NCI-H2107 treated with DMSO at 0.1 percent for 48 hours (cell line): ENCODE data around the gene SPAG17.
"Not testable (repeated sequence)": the region's sequence is repeated elsewhere in the genome, so short reads cannot be mapped to it uniquely, and the experiment has no call there.

Experiments used
- DNase-seq: peaks from one replicate; lab custom pipeline; 2025; ENCODE audit not compliant: unreplicated experiment; lab: John Stamatoyannopoulos, UW

The SPAG17 gene

DNA sequence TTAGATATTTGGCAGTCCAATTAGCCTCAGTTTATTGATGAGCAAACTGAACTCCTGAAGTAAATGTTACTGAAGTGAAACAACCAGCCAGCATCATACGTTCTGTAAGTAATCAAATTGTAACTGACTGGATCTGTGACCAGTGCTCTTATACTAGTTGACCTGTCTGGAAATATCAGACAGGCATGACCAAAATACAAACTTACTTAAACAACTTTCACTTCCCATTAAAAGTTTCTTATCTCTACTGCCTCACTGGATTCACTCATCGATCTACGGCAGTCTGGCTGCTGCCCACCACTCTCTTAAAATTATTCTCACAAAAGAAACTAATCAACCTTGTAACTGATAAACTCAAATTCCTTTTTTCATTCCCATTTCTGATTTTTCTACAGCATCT lies 199.1 kb downstream of the SPAG17 start:
- DNase-seq, result no peak

- no peak for DNase-seq
These were observed 199.8 kb downstream of the SPAG17 start for GRCh38 chr1:117985239-117985638.

DNA sequence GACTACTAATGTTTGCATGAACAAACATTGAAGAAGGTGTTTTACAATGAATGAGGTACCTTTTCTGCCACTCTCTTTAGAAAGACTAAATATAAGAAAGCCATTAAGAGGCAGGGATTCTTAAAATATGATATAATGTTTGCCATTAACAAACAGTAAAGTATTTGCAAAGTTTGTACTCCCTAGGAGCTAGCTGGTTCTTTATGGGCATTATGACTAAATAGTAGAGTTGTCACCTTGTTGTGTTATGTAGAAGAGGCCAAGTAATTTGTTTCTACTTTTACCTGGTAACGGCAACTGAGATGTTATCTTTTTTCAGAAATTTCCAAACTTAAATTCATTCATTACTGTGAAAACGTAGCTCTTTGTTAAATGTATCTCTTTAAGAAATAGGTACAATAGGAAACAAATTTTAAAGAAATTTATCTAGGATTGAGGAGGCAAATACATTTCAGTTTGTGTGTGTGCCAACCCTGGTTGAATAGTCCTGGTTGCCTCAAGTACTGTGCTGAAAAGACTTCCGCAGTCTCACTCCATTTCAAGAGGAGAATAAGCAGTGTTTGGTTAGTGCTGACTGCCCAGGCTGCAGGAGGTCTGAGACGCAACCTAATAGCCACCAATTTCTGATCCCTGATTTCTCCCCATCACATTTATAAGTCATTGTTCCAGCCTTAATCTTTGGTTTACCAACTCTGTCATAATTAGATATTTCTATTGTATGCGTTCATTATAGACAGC lies 203.4 kb downstream of the SPAG17 start:
- DNase-seq, result no peak

GRCh38 chr1:117976381-117976780 lies 208.6 kb downstream of the SPAG17 start:
- no peak for DNase-seq

- DNase-seq, result no peak
These were observed 213.3 kb downstream of the SPAG17 start for GRCh38 chr1:117971777-117972176.

- DNase-seq, result peak; percentile 8
These were observed 214.8 kb downstream of the SPAG17 start for GRCh38 chr1:117970252-117970651.

- peak; percentile 25 for DNase-seq
These were observed 217.1 kb downstream of the SPAG17 start for GRCh38 chr1:117967881-117968280.

- peak; percentile 9 for DNase-seq
These were observed 217.6 kb downstream of the SPAG17 start for GRCh38 chr1:117967477-117967876.

DNA sequence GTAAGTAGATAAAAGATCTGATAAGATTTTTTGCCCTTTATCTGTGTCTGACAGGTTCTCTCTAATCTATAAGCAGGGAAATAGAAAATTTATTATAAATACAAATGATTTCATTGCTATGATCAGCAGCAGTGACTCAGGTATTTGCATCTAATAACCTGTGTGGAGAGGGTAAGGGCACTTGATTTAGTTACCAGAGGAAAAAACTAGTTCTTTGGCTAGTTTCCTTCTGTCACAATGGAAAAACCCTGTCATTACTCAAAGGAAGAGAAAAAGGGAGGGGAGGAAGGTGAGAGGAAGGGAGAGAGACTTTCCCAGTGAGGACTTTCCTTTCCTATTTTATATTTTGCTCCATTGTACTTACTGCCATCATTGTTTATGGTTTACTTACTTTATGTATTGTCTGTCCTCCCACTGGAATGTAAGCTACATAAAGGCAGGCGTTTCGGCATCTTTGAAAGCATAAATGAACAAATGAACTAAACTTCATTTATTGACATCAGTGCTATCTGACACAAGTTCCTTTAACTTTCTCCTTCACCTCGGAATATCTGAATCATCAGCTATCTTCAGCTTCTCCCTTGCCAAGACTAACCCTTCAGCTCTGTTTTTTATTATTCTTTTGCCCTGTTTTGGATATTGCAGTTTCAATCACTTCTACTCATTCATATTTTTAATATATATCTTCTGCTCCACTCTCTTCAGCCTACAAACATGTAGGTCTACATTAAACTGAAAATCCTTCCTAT lies 220.6 kb downstream of the SPAG17 start:
- no peak for DNase-seq

DNA sequence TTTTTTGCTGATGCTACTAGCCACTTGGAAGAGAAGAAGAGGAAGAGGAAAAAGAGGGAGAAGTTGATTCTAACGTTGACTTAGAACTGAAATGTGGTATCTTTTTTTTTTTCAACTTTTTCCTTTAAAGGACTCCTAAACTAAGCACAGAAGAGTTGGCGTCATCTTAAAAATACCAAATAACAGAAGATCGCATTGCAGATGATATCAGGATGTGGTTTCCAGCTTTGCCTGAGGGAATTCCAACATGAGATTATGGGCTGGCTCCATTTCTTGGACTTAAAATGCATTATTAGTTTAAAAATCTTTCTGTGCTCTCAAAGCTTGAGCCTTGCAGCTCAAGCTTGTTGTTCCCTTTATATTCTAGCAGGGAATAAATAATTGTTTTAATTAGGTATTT lies 225.7 kb downstream of the SPAG17 start:
- DNase-seq, result no peak

DNA sequence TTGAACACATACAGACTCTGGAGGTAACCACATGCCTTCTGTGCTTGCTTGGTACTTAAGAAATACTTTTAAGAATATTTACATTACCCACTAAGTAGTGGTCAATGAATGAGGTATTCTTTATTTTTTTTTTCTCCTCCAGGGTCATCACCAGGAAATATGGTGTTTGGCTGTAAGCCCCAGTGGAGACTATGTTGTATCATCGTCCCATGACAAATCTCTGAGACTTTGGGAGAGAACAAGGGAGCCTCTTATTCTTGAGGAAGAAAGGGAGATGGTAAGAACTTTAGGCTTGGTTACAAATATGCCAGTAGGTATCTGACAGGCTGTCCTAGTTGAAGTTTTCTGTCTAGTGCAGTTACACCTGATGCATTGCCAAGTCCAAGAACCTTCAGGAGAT lies 232.6 kb downstream of the SPAG17 start:
- DNase-seq, result no peak

DNA sequence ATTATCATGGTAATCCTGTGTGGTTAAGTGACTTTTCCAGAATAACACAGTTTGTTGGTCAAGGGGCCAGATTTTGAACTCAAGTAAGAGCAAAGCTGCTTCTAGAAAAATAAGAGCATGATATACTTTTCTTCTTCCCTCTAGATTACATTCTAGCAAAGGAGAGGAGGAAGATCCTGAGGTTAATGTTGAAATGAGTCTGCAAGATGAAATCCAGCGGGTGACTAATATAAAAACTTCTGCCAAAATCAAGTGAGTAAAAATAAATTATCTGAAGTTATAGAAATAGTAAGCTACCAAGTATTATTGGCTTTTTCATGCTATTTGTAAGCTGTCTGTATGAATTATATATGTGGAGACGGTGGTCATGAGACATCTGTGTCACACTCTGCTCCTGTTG lies 242.7 kb downstream of the SPAG17 start:
- DNase-seq, result no peak

- DNase-seq, result no peak
These were observed 251.3 kb downstream of the SPAG17 start for GRCh38 chr1:117933769-117934168.

GRCh38 chr1:117932576-117932975 lies 252.5 kb downstream of the SPAG17 start:
- DNase-seq, result no peak

GRCh38 chr1:117930484-117930883 lies 254.5 kb downstream of the SPAG17 start:
- peak; percentile 45 for DNase-seq

DNA sequence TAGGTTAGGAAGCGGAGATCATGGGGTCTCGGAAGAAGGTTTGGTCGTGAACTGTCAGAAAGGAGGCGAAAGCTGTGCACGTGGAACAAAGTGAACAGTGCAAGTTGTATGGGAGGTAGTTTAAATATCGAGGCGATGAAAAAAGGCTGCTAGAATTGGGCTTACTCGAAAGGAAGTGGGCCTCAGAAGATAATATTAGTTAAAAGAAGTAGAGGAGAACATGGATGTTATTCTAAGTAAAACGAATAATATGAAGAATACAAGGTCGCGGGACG lies 254.9 kb downstream of the SPAG17 start:
- no peak for DNase-seq

DNA sequence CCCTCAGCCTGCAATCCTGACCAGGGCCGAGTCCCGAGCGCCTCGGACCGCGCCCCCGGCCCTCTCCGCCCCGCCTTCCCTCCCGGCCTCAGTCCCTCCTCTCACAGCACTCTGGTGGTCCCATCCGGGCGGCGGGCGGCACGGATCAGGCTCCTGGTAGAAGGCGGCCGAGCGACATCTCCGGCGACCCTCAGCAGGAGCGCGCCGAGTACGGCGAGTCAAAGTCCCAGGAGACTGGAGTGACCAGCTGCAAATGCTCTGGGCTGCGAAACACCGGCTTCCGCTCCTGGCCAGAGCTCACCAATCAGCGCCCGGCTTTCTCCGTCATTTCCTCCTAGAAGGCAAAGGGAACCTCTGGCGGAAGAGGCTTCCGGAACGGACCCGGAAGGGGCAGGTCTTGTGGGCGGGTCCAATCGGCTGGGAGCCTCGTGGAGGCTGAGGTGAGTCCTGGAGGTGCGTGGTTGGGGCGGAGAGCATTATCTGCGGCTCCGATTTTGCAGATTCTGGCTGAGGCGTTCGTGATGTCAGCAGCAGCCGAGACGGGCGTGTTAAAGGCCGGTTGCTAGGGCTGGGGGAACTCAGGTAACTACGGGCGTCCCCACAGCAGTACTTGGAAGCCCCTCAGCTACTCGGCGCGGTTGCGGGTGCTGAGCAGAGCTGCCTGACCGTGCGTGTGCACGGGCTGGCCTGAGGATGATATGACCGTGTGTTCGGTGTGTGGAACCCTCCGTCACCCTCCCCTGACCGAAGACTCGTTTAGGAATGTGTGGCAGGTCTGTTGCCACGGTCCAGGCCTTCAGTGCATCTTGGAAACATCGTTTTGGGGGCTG lies 255.5 kb downstream of the SPAG17 start, which contains the start of the genes GDAP2 and WDR3:
GDAP2 (minus strand) TSS at position 279 of the 830 bp plus-strand sequence. CDS start 9,264 bp downstream, outside the sequence.
WDR3 (plus strand) TSS at position 397 of the 830 bp plus-strand sequence. CDS start 3,581 bp downstream, outside the sequence.
- DNase-seq, result peak; percentile 95

GRCh38 chr1:117928881-117929342 lies 256.1 kb downstream of the SPAG17 start:
- peak; percentile 48 for DNase-seq

- no peak for DNase-seq
These were observed 259.0 kb downstream of the SPAG17 start for GRCh38 chr1:117925981-117926380.

DNA sequence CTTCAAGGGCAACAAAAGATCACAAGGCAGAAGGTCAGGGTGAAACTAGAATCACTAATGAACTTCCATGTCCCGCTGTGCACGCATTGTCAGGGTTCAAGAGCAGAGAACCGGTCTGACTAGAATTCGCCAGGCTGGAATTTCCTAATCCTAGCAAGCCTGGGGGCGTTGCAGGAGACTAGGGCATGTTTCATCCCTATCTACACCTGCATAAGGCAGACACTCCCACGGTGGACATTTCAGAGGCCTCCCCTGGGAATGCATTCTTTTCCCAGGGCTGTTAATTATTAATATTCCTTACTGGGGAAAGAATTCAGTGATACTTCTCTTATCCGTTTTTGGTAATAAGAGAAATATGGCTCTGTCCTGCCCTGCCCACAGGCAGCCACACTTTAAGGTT lies 262.3 kb downstream of the SPAG17 start:
- not testable (repeated sequence) for DNase-seq

GRCh38 chr1:117921991-117922390 lies 263.0 kb downstream of the SPAG17 start:
- DNase-seq, result no peak
